HG03097 (cell line): Measurements from ENCODE around the gene ITGB8.

Source experiments
- ATAC-seq: cut with Tn5 transposase; IDR thresholded peaks from one replicate; pipeline ENCODE4 v1.9.1; 2021; ENCODE audit not compliant: unreplicated experiment, low FRiP score

Gene ITGB8

DNA sequence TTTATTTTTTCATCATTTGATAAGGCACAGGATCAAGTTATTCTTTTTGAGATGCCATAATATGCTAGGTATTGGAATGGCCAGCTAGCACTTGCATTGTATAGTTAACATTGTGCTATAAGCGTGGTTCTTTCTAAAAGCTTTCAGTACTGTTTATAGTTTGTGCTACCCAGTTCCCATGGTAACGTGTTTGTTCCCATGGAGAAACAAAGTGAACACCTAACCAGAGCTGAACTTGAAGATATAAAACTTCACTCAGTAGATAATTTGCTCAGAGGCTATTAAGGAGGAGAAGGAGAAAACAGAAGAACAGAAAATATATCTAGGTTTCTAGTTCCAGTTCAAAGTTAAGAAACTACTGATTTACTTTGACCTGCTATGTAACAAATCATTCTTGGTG, 23.6 kb upstream of the ITGB8 start:
- ATAC-seq: peak; percentile 74

DNA sequence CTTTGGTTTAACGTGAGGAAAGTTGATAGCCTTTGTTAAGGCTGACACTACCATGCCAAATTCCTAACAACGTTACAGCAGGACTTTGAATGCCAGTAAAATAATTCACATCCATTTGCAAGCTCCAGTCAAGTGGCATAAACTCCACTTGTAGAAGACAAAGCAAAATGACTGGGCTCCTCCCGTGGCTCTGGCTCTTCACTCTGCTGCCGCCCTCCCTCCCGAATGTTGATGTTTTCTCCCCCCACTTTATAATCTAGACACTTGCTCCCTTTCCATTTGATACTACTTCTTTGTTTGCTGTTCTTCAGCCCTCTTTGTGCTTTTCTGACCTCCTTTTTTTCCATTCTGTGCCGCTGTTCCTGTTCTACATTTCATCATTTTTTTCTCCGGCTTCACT, 22.8 kb upstream of the ITGB8 start:
- ATAC-seq: no peak

DNA sequence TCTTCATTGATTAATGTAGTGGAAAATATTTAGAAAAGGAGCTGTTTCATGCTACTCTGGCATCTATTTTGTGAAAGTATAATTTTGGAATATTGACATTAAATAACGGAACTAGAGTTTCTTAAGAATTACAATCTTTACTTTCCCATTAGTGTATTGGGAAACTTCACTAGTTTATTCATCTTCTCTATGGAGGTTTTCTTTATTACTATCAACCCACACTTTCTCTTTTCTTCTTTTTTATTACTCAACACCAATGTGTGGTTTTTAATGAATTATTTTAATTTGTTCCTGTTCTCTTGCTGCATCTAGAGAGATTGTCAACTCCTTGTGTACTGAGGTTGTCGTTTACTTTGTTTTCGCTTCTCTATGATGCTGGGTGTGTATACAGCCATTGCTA, 20.4 kb upstream of the ITGB8 start:
- no peak for ATAC-seq

DNA sequence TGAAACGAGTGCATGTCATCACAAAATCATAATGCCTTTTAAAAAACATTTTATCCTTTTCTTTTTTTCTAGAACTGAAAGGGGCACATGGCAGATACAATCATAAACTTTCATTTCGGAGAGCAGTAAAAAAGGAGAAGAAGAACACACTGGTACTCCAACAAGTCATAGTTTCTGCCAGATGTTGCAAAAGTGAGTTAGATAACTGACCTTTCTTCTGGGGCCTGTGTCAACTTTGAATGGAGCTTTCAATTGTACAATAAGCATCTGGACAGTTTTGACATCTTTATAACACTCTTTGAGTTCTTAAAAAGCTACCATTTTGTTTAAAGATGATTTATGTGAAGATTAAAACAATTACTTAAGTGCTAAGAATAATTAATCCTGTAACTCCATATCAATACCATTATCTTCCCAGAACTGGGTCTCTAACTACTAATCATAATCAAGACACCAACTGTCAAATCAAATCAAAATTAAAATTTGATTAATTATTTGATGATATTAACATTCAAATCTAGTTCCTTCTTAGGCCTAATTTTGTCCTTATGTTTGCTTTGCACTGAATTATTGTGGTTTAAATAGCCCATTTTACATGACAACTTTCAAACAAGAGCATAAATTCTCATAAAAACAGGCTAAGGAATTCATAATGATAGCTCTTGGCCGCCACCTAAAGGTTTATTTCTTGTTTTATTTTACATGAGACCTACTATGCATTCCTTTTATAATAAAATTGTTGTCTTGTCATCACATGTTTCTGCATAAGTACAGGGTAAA, 19.5 kb upstream of the ITGB8 start:
- ATAC-seq: no peak

DNA sequence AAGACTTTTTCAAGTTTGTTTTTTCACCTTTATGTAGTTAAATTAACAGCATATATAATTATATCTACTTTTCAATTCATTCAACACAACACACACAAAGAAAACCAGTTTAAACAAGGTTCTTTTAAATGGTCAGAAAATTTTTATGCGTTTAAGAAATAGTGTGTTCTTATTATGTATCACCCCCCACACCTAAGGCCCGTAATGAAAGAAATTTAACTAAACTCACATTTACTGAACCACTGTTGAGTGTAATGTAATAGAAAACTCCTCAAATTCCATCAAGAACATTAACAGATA, 19.0 kb upstream of the ITGB8 start:
- ATAC-seq: no peak

DNA sequence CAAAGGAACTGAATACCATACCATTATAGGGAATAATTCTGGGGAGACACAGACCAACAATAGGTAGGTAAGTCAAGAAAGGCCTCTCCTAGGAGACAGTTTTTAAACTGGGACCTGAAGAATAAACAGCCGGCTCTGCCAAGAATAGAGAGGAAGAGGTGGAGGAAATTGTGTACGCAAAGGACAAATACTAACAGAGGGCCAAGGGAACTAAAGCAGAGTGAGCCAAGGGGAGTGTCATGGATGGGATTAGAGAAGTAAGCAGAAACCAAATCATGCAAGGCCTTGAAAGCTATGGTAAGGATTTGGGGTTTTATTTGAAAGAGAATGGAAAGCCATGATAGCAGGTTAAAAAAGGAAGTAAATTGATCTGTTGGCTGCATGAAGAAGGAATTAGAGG, 18.1 kb upstream of the ITGB8 start:
- no peak for ATAC-seq

DNA sequence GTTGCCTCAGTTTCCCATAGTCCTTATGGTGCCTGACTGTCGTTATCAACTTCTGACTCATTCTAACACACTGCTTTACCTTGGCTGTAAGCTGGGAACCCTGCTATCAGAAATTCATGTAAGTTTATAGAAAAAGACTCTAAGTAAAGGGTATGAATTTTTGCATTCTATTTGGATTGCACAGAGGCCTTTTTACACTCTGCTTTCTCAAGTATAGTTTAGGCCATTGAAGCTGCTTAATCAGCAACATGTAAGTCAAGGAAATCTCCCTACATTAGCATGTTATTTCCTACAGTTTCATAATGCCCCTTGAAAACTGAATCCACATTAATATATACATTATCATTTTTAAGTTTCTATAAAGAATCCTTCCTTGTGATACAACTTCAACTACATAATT, 17.1 kb upstream of the ITGB8 start:
- ATAC-seq: no peak

DNA sequence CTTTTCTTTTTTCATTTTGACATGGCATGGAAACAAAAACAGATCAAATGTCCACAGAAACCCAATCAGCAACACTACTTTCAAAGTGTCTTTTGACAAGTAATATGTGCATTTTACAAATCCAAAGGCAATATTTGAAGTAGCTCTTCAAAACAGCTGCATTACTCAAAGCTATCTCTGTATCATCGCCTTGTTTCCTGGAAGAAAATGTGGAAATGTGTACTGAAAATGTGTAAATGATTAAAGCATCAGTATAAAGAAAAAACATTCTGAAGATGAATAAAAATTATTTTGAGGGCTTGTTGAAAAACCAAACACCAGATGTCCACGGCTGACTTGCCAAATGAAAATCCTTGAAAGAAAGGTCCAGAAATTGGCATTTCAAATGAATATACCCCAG, 16.5 kb upstream of the ITGB8 start:
- no peak for ATAC-seq

DNA sequence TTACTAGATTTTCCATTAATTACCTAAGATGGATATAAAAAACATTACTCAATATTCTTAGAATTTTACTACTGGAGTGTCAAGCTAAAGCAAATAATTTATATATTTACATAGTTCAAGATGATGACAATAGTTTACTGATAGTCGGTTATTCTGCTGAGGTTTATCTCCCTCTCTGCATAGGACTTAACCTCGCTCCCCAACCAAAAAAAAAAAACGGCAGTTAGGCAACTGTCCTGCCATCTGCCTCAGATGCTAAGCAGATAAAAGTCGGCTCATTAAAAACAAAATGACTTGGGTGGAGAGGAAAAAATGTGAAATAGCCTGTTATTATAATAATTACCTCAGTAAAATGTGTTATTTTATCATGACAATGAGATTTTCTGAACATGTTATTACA, 14.0 kb upstream of the ITGB8 start:
- ATAC-seq: no peak

DNA sequence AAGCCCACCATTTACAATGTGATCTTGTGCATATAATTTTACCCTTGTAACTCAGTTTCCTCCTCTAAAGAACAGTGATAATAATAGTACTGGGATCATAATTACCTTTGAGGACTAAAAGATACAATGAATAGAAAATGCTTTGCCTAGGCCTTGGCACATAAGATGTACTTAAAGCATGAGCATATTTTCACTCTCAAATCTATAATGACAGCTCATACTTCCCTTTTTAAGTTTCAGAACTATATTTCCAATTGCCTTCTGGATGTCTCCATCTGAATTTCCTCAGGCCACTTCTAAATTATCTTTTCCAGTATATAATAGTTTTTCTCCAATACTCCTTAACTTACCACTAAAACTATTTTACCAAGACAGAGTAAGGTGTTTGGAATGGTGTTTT, 13.3 kb upstream of the ITGB8 start:
- no peak for ATAC-seq

DNA sequence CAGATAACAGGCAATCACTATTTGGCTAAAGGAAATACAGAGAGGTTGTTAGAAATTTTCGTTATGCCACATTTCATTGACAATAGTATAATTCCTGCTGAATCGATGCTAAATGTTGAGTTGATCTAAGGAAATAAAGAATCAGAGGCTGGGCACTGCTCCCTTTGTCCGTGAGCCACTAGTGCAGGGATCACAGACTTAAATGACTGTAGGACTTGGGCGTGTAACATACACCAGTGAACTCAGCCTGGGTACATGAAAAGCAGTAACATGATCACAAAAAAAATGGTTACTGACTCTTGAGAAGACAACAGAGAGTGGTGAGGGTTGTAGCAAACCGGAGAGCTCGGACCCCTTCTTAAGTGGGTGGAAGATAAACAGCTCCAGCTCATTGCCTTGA, 11.8 kb upstream of the ITGB8 start:
- ATAC-seq: no peak

DNA sequence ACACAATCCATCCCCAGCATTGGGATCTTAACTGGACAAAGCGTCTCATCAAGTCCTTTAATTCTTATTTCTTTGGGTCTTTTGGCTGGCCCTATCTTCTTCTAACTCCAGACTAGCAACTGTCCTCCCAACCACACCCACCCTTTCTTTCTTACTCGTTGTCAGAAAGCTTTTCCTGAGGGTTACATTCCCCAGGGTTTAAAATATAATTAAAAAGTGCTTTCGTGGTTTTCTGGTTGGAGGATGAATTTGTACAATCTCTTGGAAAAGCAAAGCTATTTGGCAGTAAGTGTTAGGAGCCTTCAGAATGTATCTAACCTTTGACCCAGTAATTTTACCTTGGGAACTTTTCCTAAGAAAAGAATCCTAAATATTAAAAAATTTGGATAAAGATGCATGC, 10.4 kb upstream of the ITGB8 start:
- no peak for ATAC-seq

DNA sequence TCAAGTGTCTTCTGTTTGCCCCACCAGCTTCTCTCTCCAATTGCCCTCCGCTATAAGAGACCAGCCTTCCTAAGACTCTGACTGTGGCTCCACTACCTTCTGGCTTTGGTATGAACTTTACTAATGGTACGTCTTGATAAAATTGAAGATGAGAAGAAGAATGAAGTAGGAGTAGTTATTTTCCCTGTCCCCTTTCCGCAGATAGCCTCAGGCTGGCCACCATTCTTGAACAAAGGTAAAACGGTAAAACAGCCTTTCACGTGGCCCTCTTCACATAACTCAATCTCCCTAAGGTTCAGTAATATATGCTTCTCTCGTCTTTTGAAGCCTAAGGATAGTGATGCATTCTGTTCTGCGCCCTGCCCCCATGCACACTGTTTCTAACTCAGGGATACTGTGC, 9.9 kb upstream of the ITGB8 start:
- no peak for ATAC-seq

DNA sequence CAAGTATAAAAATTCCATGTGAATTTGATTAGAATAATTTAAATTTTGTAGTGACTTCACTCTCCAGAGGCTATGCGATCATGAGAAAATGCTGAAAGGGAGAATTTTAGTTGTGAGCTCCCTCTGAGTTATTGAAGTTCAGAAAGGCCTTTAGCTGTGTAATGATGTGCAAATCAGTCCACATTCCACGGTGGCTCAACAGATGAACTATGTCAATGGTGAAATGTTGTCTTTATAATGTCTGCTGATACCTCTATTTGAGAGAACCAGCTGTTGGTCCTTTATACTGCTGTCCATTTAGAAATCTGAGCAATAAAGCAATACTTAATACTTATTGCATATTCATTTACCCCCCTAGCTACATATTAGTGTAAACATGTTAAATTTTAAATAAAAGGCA, 7.1 kb upstream of the ITGB8 start:
- ATAC-seq: no peak

DNA sequence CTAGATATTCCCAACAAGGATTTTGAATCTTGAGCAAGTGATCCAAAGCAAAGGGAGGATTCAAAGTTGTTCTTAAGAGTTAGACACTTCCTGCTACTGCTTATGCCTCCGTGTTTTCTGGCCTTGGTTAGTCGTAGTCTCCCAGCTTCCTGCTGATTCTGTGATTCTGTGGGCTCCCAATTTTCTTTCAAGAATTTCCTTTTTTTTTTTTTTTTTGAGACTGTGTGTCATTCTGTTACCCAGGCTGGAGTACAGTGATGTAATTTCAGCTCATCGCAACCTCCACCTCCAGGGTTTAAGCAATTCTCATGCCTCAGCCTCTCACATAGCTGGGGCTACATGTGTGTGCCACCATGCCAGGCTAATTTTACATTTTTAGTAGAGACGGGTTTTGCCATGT, 4.4 kb upstream of the ITGB8 start:
- ATAC-seq: no peak

DNA sequence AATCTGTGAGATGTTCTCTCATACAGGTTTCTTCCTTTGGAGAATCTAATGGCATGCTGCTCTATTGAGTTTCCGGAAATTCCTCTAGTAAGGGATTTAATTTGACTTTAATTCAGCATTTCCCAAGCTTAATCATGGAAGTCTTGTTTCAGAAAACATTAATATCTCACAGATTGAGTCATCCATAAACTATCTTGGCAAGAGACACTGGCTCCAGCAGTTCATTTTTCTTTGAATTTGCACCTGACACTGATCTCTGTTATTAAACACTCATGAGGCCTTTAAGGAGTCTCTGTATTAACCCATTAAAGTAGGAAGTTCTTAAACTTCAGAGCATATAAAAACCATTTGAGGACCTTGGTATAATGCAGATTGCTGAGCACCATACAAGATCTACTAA, 3.6 kb upstream of the ITGB8 start:
- no peak for ATAC-seq

DNA sequence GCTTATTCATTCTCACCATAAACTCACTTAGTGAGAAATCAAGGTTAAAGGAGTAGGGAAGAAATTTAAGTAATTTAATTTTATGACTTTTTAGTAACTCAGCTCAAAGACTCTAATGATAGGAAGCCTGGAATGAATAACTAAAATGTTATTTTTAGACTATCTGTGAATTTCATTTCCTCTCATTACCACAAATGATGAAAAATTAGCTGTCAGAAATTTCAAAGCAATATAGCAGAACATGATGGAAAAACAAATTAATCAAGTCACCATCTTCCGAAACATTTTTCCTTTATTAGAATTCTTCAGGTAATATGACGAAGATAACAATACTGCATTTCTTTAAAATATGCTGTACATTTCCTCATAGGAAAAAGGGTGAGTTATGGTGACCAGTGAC, 2.7 kb upstream of the ITGB8 start:
- no peak for ATAC-seq

DNA sequence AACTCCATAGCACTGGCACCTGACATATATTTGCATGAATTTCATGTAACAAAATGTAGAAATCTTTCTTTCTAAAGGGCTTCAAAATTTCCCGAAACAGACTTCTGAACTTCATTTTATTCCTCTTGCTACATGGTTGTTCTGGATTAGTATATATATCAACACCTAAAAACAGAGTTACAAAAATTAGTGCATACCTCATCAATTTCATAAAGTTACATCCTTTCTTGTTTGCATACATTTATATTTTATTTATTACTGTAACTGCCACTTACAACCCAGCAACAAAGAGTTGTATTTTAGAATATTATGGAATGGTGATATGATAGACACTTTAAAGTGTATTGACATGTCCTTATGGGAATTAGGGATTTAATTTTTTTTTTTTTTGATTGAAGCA, 2.0 kb upstream of the ITGB8 start:
- ATAC-seq: no peak

DNA sequence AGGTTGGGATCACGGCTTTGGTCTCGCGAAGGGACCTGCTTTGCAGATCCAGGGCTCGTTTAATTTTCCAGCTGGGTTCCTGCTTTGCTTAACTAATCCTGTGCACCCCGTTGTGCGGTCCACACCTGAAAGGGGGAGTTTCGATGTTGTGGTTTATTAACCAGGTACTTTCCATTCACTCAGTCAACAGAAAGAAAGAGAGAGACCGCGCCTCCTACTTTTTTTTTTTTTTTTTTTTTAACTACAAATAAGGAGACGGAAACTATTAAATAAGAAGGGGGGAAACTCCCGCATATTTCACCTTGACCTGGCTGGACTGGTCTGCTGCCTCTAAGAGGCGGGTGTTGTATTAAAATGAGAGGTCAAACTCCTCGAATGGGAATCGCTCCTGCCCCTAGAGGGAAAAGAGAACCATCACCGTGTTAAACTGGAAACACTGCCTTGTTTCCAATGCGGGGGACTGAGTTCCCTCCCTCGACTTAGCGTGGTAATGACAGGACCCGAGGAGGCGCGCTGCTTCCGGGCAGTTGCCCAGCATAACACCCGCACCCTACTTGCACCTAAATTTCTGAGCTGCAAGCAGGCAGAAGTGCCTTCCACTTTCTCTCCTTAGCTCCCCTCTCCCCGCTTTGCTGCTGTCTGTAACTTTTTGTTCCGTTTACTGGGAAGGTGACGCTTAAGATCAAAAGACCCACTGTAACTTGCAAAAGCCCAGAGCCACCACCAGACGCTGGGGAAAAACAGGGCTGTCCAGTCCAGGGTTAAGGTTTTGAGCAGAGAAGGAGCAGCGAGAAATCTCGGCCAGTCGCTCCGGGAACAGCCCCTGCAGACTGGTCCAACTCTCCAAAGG, 1.1 kb upstream of the ITGB8 start:
- peak; percentile 46 for ATAC-seq

DNA sequence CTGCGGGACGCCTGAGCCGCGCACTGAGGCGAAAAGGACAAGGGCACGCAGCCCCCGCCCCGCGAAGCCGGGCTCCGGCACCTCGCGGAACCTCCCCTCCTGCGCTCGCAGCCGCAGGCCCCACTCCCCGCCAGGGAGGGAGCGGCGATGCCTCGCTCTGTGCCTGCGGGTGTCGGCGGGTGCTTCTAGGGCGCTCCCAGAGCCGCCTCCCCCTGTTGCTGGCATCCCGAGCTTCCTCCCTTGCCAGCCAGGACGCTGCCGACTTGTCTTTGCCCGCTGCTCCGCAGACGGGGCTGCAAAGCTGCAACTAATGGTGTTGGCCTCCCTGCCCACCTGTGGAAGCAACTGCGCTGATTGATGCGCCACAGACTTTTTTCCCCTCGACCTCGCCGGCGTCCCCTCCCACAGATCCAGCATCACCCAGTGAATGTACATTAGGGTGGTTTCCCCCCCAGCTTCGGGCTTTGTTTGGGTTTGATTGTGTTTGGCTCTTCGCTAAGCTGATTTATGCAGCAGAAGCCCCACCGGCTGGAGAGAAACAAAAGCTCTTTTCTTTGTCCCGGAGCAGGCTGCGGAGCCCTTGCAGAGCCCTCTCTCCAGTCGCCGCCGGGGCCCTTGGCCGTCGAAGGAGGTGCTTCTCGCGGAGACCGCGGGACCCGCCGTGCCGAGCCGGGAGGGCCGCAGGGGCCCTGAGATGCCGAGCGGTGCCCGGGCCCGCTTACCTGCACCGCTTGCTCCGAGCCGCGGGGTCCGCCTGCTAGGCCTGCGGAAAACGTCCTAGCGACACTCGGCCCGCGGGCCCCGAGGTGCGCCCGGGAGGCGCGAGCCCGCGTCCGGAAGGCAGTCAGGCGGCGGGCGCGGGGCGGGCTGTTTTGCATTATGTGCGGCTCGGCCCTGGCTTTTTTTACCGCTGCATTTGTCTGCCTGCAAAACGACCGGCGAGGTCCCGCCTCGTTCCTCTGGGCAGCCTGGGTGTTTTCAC, 519 bp downstream of the ITGB8 start:
- ATAC-seq: peak; percentile 24
